AG10803 (cell line): ENCODE data around the gene CHD9.

Experiments used
- DNase-seq: peaks from one replicate; pipeline ENCODE4 v3.0.0; 2010; ENCODE audit warnings: low read depth
- H3K4me3 ChIP-seq: 2 replicates; pipeline ENCODE4 v1.5.1; 2011; ENCODE audit warnings: mild to moderate bottlenecking, low read length, control low read depth
- TF ChIP-seq, protein P1 (sequence below): conservative IDR thresholded peaks from 2 replicates; pipeline ENCODE4 v1.5.1; 2011; ENCODE audit warnings: mild to moderate bottlenecking, low read length, control low read depth, inconsistent platforms

CHD9 gene

DNA sequence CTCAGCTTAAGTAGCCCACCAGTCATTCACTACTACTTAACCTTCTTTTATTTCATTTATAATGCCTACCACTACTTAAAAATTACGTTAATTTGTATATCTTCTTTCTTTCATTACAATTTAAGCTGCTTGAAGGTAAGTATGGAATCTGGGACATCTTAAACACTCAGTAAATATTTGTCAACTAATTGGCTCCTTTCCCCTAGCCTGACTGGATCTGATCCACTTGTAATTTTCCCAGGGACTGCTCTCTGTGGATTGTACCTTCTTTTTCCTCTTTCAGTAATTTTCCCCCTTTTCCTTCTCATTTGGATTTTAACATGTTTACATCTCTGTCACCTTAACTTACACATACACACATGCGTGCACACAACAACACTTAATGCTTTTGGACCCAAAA, 227.1 kb downstream of the CHD9 start:
- TF ChIP-seq, protein P1, sequence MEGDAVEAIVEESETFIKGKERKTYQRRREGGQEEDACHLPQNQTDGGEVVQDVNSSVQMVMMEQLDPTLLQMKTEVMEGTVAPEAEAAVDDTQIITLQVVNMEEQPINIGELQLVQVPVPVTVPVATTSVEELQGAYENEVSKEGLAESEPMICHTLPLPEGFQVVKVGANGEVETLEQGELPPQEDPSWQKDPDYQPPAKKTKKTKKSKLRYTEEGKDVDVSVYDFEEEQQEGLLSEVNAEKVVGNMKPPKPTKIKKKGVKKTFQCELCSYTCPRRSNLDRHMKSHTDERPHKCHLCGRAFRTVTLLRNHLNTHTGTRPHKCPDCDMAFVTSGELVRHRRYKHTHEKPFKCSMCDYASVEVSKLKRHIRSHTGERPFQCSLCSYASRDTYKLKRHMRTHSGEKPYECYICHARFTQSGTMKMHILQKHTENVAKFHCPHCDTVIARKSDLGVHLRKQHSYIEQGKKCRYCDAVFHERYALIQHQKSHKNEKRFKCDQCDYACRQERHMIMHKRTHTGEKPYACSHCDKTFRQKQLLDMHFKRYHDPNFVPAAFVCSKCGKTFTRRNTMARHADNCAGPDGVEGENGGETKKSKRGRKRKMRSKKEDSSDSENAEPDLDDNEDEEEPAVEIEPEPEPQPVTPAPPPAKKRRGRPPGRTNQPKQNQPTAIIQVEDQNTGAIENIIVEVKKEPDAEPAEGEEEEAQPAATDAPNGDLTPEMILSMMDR, result no peak

GRCh38 chr16:53282328-53282727, 227.5 kb downstream of the CHD9 start:
- TF ChIP-seq, protein P1, result no peak
- no peak overlapping the region for H3K4me3 ChIP-seq
- DNase-seq, result no peak

More for the DNA sequence above, 227.1 kb downstream of the CHD9 start:
- no peak overlapping the region for H3K4me3 ChIP-seq
- DNase-seq, result no peak

DNA sequence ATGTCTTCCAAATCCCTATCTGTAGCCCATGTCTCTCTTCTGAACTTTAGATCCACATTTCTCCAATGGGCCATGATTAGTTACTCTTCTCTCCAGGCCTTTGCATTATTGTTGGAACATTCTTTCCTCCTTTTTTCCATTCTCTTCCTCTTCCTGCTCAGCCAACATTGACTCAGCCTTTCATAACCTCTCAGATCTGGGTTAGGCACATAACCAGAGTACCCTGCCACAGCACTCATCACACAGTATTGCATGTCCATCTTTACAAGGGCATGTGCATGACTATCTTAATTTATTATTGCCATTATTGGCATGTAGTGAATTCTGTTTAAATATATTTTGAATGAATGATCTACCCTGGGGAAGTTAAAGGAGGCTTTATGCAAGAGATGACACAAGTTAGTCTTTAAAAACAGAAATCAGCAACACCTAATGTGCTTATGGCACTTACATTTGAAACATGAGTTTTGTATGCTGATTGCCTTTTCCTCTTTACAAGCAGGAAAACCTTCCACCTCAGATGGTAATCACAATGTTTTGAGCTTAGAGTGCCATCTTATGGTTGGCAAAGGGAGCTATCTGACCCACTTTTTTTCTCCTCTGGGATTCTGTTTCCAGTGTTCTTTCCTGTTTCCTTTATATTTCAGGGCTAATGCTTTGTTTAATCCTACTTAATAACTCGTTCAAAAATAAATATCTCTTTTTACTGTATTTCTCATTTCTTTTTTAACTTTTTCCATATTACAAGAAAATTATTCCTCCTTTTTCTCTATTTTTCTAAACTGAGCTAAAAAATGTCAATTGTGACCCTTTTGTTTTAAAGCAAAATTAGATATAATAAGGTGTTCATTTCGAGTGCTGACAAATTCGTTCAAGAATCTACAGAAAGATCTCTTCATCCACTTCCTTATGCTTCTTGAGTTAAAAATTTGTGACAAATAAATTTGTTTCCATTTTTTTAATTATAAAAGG, 228.5 kb downstream of the CHD9 start:
- H3K4me3 ChIP-seq, result no peak overlapping the region
- TF ChIP-seq, protein P1, result peak; percentile 70
- DNase-seq, result peak; percentile 59

- DNase-seq, result no peak
- TF ChIP-seq, protein P1, result no peak
- H3K4me3 ChIP-seq, result no peak overlapping the region
These were observed 230.4 kb downstream of the CHD9 start for GRCh38 chr16:53285236-53285635.

DNA sequence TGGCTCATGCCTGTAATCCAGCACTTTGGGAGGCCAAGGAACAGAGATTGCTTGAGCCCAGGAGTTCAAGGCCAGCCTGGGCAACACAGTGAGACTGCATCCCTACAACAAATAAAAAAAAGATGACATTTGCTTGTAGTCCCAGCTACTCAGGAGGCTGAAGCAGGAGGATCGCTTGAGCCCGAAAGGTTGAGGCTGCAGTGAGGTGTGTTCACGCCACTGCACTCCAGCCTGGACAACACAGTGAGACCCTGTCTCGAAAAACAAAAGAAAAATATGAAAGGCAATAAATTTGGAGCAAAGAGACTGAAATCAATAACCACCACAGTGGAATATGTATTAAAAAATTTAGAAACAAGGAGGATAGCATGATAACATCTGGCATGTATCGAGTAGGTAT, 235.7 kb downstream of the CHD9 start:
- no peak overlapping the region for H3K4me3 ChIP-seq
- TF ChIP-seq, protein P1, result no peak
- DNase-seq, result no peak

- peak; percentile 13 for DNase-seq
- TF ChIP-seq, protein P1, result no peak
- no peak overlapping the region for H3K4me3 ChIP-seq
These were observed 237.1 kb downstream of the CHD9 start for GRCh38 chr16:53291757-53292392.
